HepG2 (cell line): ENCODE data around the gene HACD2. TPM values are rescaled to one million over a fixed set of nuclear protein-coding genes. Genes with fewer than 3 reads are reported as not detected.

Experiments
- ATAC-seq: fragments of 200-7000 bp; cut with Tn5 transposase; 3 replicates; pipeline ENCODE4 v1.9.1; 2020; ENCODE audit warnings: mild to moderate bottlenecking, moderate library complexity
- BruUV-seq: library from RNA; stranded (reverse); fragments of 400-500 nt; replicated peaks from 2 replicates; lab custom pipeline; 2021; lab: Mats Ljungman, UMichigan
- CTCF ChIA-PET: fragments of 300-600 bp; formaldehyde crosslinking; extraction: SDS; loops from one replicate; lab custom pipeline; 2021; ENCODE audit warnings: low total read pairs, inconsistent platforms, low intra/inter-chr PET ratio; lab: Yijun Ruan, JAX
- POLR2A ChIA-PET: fragments of 350-600 bp; sonication (Branson Sonifier 250); formaldehyde crosslinking; loops from one replicate; lab custom pipeline; 2020; ENCODE audit warnings: antibody characterized with exemption, inconsistent platforms; lab: Yijun Ruan, JAX
- DNase-seq: peaks from one replicate; pipeline ENCODE4 v3.0.0-alpha.2; 2015; ENCODE audit warnings: low spot score
- FAIRE-seq: peaks from 3 replicates; lab custom pipeline; 2011; peaks lifted over from hg19 to GRCh38; lab: Jason Lieb, UNC
- H2AFZ ChIP-seq: one replicate; pipeline ENCODE4 v1.6.1; 2011; ENCODE audit warnings: low read length, inconsistent platforms
- H3K27ac ChIP-seq: fragments of 300-600 bp; 3 replicates; pipeline ENCODE4 v1.8.0; 2011; ENCODE audit warnings: mixed run types, mild to moderate bottlenecking, mixed read lengths, low read length, inconsistent platforms; ENCODE audit not compliant: insufficient read depth; ENCODE audit errors: extremely low read length
- H3K27me3 ChIP-seq, 2 experiments: fragments of 200-600 bp in 1 of 2; 2 replicates in 1 of 2; 3 replicates in 1 of 2; pipeline versions ENCODE4 v1.6.0 to v1.8.0; 2011; ENCODE audit warnings: low read length in 2 of 2, mild to moderate bottlenecking in 2 of 2, moderate library complexity in 2 of 2, inconsistent platforms in 1 of 2; ENCODE audit not compliant: insufficient read depth in 2 of 2, control insufficient read depth in 1 of 2
- H3K36me3 ChIP-seq, 2 experiments: fragments of 200-600 bp in 1 of 2; replicated peaks in 1 of 2; 2 replicates in 1 of 2; 3 replicates in 1 of 2; pipeline versions ENCODE4 v1.5.1 to v1.8.0; 2011; ENCODE audit warnings: low read length in 2 of 2, inconsistent platforms in 1 of 2; ENCODE audit not compliant: insufficient read depth in 2 of 2, control insufficient read depth in 1 of 2
- H3K4me1 ChIP-seq: 2 replicates; pipeline ENCODE4 v1.5.1; 2012; ENCODE audit warnings: low read length, inconsistent platforms; ENCODE audit not compliant: insufficient read depth
- H3K4me2 ChIP-seq: 2 replicates; pipeline ENCODE4 v1.6.0; 2011; ENCODE audit warnings: low read depth, low read length, inconsistent platforms
- H3K4me3 ChIP-seq, 3 experiments: fragments of 200-600 bp in 1 of 3; sonication (generic), shearing (Covaris generic) in 1 of 3; replicated peaks in 1 of 3; 2 replicates each; pipeline ENCODE4 v1.5.1; 2011 to 2016; ENCODE audit warnings: low read length in 3 of 3, inconsistent platforms in 2 of 3, low read depth in 2 of 3, mild to moderate bottlenecking in 2 of 3, control low read depth in 1 of 3, mixed read lengths in 1 of 3; ENCODE audit not compliant: insufficient read depth in 1 of 3
- H3K79me2 ChIP-seq: one replicate; pipeline ENCODE4 v1.6.1; 2011; ENCODE audit warnings: low read length, inconsistent platforms; ENCODE audit not compliant: insufficient read depth
- H3K9ac ChIP-seq: 2 replicates; pipeline ENCODE4 v1.6.0; 2011; ENCODE audit warnings: mild to moderate bottlenecking, low read depth, low read length, inconsistent platforms; ENCODE audit not compliant: insufficient read depth
- H3K9me3 ChIP-seq: 2 replicates; pipeline ENCODE4 v1.5.1; 2012; ENCODE audit warnings: mild to moderate bottlenecking, low read length
- H4K20me1 ChIP-seq: 2 replicates; pipeline ENCODE4 v1.6.0; 2011; ENCODE audit warnings: inconsistent platforms, mild to moderate bottlenecking, low read length, moderate library complexity; ENCODE audit not compliant: insufficient read depth
- AGO1 ChIP-seq: fragments of 200-400 bp; formaldehyde crosslinking; IDR thresholded peaks from 2 replicates; pipeline ENCODE4 v1.6.1; 2017; ENCODE audit warnings: mild to moderate bottlenecking, low read depth, low read length, moderate library complexity; ENCODE audit not compliant: poor library complexity, severe bottlenecking
- FOXK2 ChIP-seq: fragments of 450-650 bp; IDR thresholded peaks from 2 replicates; pipeline ENCODE4 v1.6.1; 2016
- FOXP4 ChIP-seq: sonication (generic); formaldehyde crosslinking; IDR thresholded peaks from 2 replicates; pipeline ENCODE4 v1.4.0; 2020; ENCODE audit warnings: missing genetic modification reagents
- GABPB1 ChIP-seq: IDR thresholded peaks from 2 replicates; pipeline ENCODE4 v1.6.1; 2016; ENCODE audit warnings: mild to moderate bottlenecking, missing genetic modification reagents, moderate library complexity, missing compliant biosample characterization
- GLI4 ChIP-seq: sonication (generic); formaldehyde crosslinking; IDR thresholded peaks from 2 replicates; pipeline ENCODE4 v1.5.1; 2020; ENCODE audit warnings: missing genetic modification reagents, mild to moderate bottlenecking, moderate library complexity, borderline replicate concordance
- HMGXB3 ChIP-seq: sonication (generic); formaldehyde crosslinking; IDR thresholded peaks from 2 replicates; pipeline ENCODE4 v1.4.0; 2020; ENCODE audit warnings: missing genetic modification reagents, borderline replicate concordance
- HNF1B ChIP-seq: sonication (generic); formaldehyde crosslinking; IDR thresholded peaks from 2 replicates; pipeline ENCODE4 v1.5.1; 2020; ENCODE audit warnings: mild to moderate bottlenecking, moderate library complexity, missing genetic modification reagents
- NCOR1 ChIP-seq: fragments of 200-600 bp; sonication (generic); IDR thresholded peaks from 2 replicates; pipeline ENCODE4 v1.7.0; 2017; ENCODE audit warnings: antibody characterized with exemption, low read length, borderline replicate concordance
- RFXANK ChIP-seq: IDR thresholded peaks from 2 replicates; pipeline ENCODE4 v1.6.1; 2016
- SAP130 ChIP-seq: IDR thresholded peaks from 2 replicates; pipeline ENCODE4 v1.6.1; 2016; ENCODE audit warnings: low read depth
- THYN1 ChIP-seq: sonication (generic); formaldehyde crosslinking; IDR thresholded peaks from 2 replicates; pipeline ENCODE4 v1.8.1; 2023; ENCODE audit warnings: low read depth, mild to moderate bottlenecking, moderate library complexity, missing genetic modification reagents, borderline replicate concordance
- TRIM24 ChIP-seq: sonication (generic); formaldehyde crosslinking; IDR thresholded peaks from 2 replicates; pipeline ENCODE4 v1.8.0; 2022; ENCODE audit warnings: mild to moderate bottlenecking, missing genetic modification reagents
- ZNF136 ChIP-seq: sonication (generic); formaldehyde crosslinking; IDR thresholded peaks from 2 replicates; pipeline ENCODE4 v1.8.1; 2022; ENCODE audit warnings: low read depth, mild to moderate bottlenecking, moderate library complexity, missing genetic modification reagents
- ZNF317 ChIP-seq: sonication (generic); formaldehyde crosslinking; IDR thresholded peaks from 2 replicates; pipeline ENCODE4 v1.5.0; 2020; ENCODE audit warnings: mild to moderate bottlenecking, missing genetic modification reagents
- ZNF333 ChIP-seq: sonication (generic); formaldehyde crosslinking; IDR thresholded peaks from 2 replicates; pipeline ENCODE4 v1.4.0; 2020; ENCODE audit warnings: mild to moderate bottlenecking, missing genetic modification reagents, borderline replicate concordance
- ZNF432 ChIP-seq: sonication (generic); formaldehyde crosslinking; IDR thresholded peaks from 2 replicates; pipeline ENCODE4 v1.5.0; 2020; ENCODE audit warnings: missing genetic modification reagents, mild to moderate bottlenecking, borderline replicate concordance
- ZNF510 ChIP-seq: sonication (generic); formaldehyde crosslinking; IDR thresholded peaks from 2 replicates; pipeline ENCODE4 v1.4.0; 2020; ENCODE audit warnings: low read depth, mild to moderate bottlenecking, missing genetic modification reagents
- ZNF615 ChIP-seq: sonication (generic); formaldehyde crosslinking; IDR thresholded peaks from 2 replicates; pipeline ENCODE4 v1.5.0; 2020; ENCODE audit warnings: mild to moderate bottlenecking, missing genetic modification reagents, borderline replicate concordance
- WGBS: methylation state at CpG from one replicate; pipeline ENCODE4 v1.1.6; 2017; ENCODE audit warnings: low lambda C conversion rate; 5-methylcytosine and 5-hydroxymethylcytosine counted together
- in situ Hi-C: cut with HindIII; loops from 2 replicates; pipeline ENCODE4 v1.10.0; 2017; ENCODE audit warnings: low pct_unique_long_range_greater_than_20kb; ENCODE audit not compliant: extremely low pct_ligation_motif_present
- intact Hi-C: fragments of 100-400 bp; cut with micrococcal nuclease; formaldehyde crosslinking; loops from one replicate; pipeline ENCODE4 v1.10.0; 2022; ENCODE audit not compliant: unreplicated experiment
- polyA plus RNA-seq, 8 experiments: library from polyadenylated mRNA; depleted of rRNA in 3 of 8; stranded (reverse) in 7 of 8; unstranded in 1 of 8; fragments of >200 nt; fragmentation: Illumina TruSeq in 4 of 8; extraction: Trizol in 4 of 8; gene quantifications; 2 replicates each; pipeline versions ENCODE4 v1.2.1 to v1.2.3, GENCODE V29; 2011 to 2016; ENCODE audit warnings: low read depth in 4 of 8, missing spikeins in 1 of 8, mixed read lengths in 1 of 8; ENCODE audit not compliant: insufficient read depth in 1 of 8
- total RNA-seq, 5 experiments: library from RNA; depleted of rRNA; stranded (reverse); fragments of >200 nt; fragmentation: Illumina TruSeq; extraction: Trizol; gene quantifications; 2 replicates each; pipeline ENCODE4 v1.2.3, GENCODE V29; 2016; ENCODE audit warnings: low read depth in 1 of 5

HACD2 gene
- total and polyA plus RNA-seq, 2 of the 13 experiments (the other 11 are each of a cell fraction or from before 2014, with no cell fraction given): 47.0 to 50.4 TPM

GRCh38 chr3:123624302-123624701 is 39.4 kb upstream of the HACD2 start:
- POLR2A ChIA-PET: interaction anchor here (1.7 kb wide), 1 partner anchor 39 kb away, joined by 3 read pairs; no protein-coding TSS in a partner anchor
- no peak for TF ChIP-seq ZNF333 (CRISPR knock-in tag)
- no peak for TF ChIP-seq ZNF615 (CRISPR knock-in tag)
- TF ChIP-seq ZNF136 (CRISPR knock-in tag): no peak
- no peak for TF ChIP-seq TRIM24
- no peak for TF ChIP-seq FOXP4 (CRISPR knock-in tag)
- TF ChIP-seq RFXANK (CRISPR knock-in tag): no peak
- TF ChIP-seq GLI4 (CRISPR knock-in tag): no peak
- TF ChIP-seq ZNF510 (CRISPR knock-in tag): no peak
- no peak for TF ChIP-seq AGO1
- no peak for TF ChIP-seq HNF1B (CRISPR knock-in tag)
- no peak for TF ChIP-seq SAP130 (CRISPR knock-in tag)
- TF ChIP-seq HMGXB3: no peak
- no peak for TF ChIP-seq GABPB1 (CRISPR knock-in tag)
- TF ChIP-seq NCOR1: no peak
- TF ChIP-seq FOXK2: no peak
- no peak for TF ChIP-seq ZNF317 (CRISPR knock-in tag)
- no peak for TF ChIP-seq THYN1 (CRISPR knock-in tag)
- TF ChIP-seq ZNF432 (CRISPR knock-in tag): no peak

More at GRCh38 chr3:123624302-123624701, 39.4 kb upstream of the HACD2 start:
- Histone ChIP-seq H2AFZ (no peak overlapping the region), H3K27ac (no peak overlapping the region), H3K36me3 (peaks cover 16 to 40% of the 10 kb centered on the region in 2 experiments; a peak in 4 of 5 replicates), H3K4me1 (peaks cover 23% of the 10 kb centered on the region), H3K9ac (no peak overlapping the region), H3K79me2 (no peaks in the 10 kb centered on the region), H4K20me1 (no peaks in the 10 kb centered on the region), H3K4me3 (no peak overlapping the region), H3K4me2 (no peak overlapping the region), H3K9me3 (no peaks in the 10 kb centered on the region), H3K27me3 (no peaks in the 10 kb centered on the region)
- DNase-seq (no peak), ATAC-seq (no peak), FAIRE-seq (no peak)
- no TSS peak for BruUV-seq
- CTCF ChIA-PET: no interaction called here
- intact Hi-C loops: no loop called here
- in situ Hi-C loops: no loop called here
- 100% methylated on average over 1 of the region's 1 CpG for WGBS
